Measurements from ENCODE around the gene TMED8.
"Not testable (repeated sequence)": the region's sequence is repeated elsewhere in the genome, so short reads cannot be mapped to it uniquely, and the experiment has no call there.

The TMED8 gene

GRCh38 chr14:77322951-77323350 lies 53.9 kb downstream of the TMED8 start:
- DNase-seq (ENCODE audit: low read depth, low spot score) = no peak

- DNase-seq (ENCODE audit: low read depth, low spot score) = no peak
Observed at GRCh38 chr14:77322250-77322902, 54.5 kb downstream of the TMED8 start.

- DNase-seq (ENCODE audit: low read depth, low spot score) = peak; percentile 85
Observed at GRCh38 chr14:77320238-77320935, 56.5 kb downstream of the TMED8 start, which contains the start of gene POMT2. POMT2 (minus strand) TSS chr14:77320883; CDS start chr14:77320681, 202 bp downstream.

- DNase-seq (ENCODE audit: low read depth, low spot score) = no peak
Observed at GRCh38 chr14:77319422-77319821, 57.5 kb downstream of the TMED8 start.

GRCh38 chr14:77318756-77319155 lies 58.1 kb downstream of the TMED8 start:
- not testable (repeated sequence) for DNase-seq (ENCODE audit: low read depth, low spot score)

GRCh38 chr14:77318006-77318553 lies 58.8 kb downstream of the TMED8 start:
- no peak for DNase-seq (ENCODE audit: low read depth, low spot score)

GRCh38 chr14:77316872-77317301 lies 60.0 kb downstream of the TMED8 start:
- no peak for DNase-seq (ENCODE audit: low read depth, low spot score)

GRCh38 chr14:77316195-77316505 lies 60.7 kb downstream of the TMED8 start:
- no peak for DNase-seq (ENCODE audit: low read depth, low spot score)

GRCh38 chr14:77314539-77315457 lies 62.1 kb downstream of the TMED8 start:
- no peak for DNase-seq (ENCODE audit: low read depth, low spot score)

- DNase-seq (ENCODE audit: low read depth, low spot score) = no peak
Observed at GRCh38 chr14:77314043-77314442, 62.9 kb downstream of the TMED8 start.

GRCh38 chr14:77313371-77313770 lies 63.5 kb downstream of the TMED8 start:
- DNase-seq (ENCODE audit: low read depth, low spot score) = no peak

- no peak for DNase-seq (ENCODE audit: low read depth, low spot score)
Observed at GRCh38 chr14:77311217-77311616, 65.7 kb downstream of the TMED8 start.

- DNase-seq (ENCODE audit: low read depth, low spot score) = no peak
Observed at GRCh38 chr14:77310026-77310425, 66.9 kb downstream of the TMED8 start.

- no peak for DNase-seq (ENCODE audit: low read depth, low spot score)
Observed at GRCh38 chr14:77309131-77309530, 67.8 kb downstream of the TMED8 start.

- no peak for DNase-seq (ENCODE audit: low read depth, low spot score)
Observed at GRCh38 chr14:77306851-77307496, 69.9 kb downstream of the TMED8 start.

- DNase-seq (ENCODE audit: low read depth, low spot score) = no peak
Observed at GRCh38 chr14:77306416-77306815, 70.5 kb downstream of the TMED8 start.

GRCh38 chr14:77305696-77306095 lies 71.2 kb downstream of the TMED8 start:
- no peak for DNase-seq (ENCODE audit: low read depth, low spot score)

- DNase-seq (ENCODE audit: low read depth, low spot score) = no peak
Observed at GRCh38 chr14:77303417-77304156, 73.3 kb downstream of the TMED8 start.

GRCh38 chr14:77302926-77303325 lies 74.0 kb downstream of the TMED8 start:
- DNase-seq (ENCODE audit: low read depth, low spot score) = no peak

GRCh38 chr14:77301103-77301502 lies 75.8 kb downstream of the TMED8 start:
- no peak for DNase-seq (ENCODE audit: low read depth, low spot score)

- no peak for DNase-seq (ENCODE audit: low read depth, low spot score)
Observed at GRCh38 chr14:77299771-77300170, 77.1 kb downstream of the TMED8 start.

Data from activated naive CD8-positive, alpha-beta T cell treated with anti-CD3 and anti-CD28 coated beads, Interleukin-2, amount 50 U/mL, for 16 hours (primary cell).